OCI-LY1 (cell line): ENCODE data around the gene IDH1.

Source experiments
- H2AFZ ChIP-seq: fragments of 200-600 bp; sonication (generic), shearing (Covaris generic); 2 replicates; pipeline ENCODE4 v1.6.0; 2014; ENCODE audit warnings: antibody characterized with exemption, mild to moderate bottlenecking, low read length
- H3F3A ChIP-seq: fragments of 200-600 bp; sonication (generic), shearing (Covaris generic); 2 replicates; pipeline ENCODE4 v1.6.0; 2014; ENCODE audit warnings: mild to moderate bottlenecking, antibody characterized with exemption, low read length, moderate library complexity; ENCODE audit not compliant: insufficient read depth
- H3K27ac ChIP-seq: fragments of 200-600 bp; sonication (generic); 2 replicates; pipeline ENCODE4 v1.5.1; 2014; ENCODE audit warnings: low read length, mixed run types, mild to moderate bottlenecking, low read depth; ENCODE audit not compliant: poor library complexity, severe bottlenecking
- H3K27me3 ChIP-seq: fragments of 200-600 bp; sonication (generic); 2 replicates; pipeline ENCODE4 v1.6.0; 2014; ENCODE audit warnings: antibody characterized with exemption, mild to moderate bottlenecking, low read length, moderate library complexity; ENCODE audit not compliant: insufficient read depth
- H3K36me3 ChIP-seq: fragments of 200-600 bp; sonication (generic); 2 replicates; pipeline ENCODE4 v1.6.1; 2014; ENCODE audit warnings: mild to moderate bottlenecking, antibody characterized with exemption, low read length, moderate library complexity, mixed read lengths; ENCODE audit not compliant: insufficient read depth
- H3K4me1 ChIP-seq: fragments of 200-600 bp; sonication (generic); 2 replicates; pipeline ENCODE4 v1.5.1; 2014; ENCODE audit warnings: mild to moderate bottlenecking, low read length, moderate library complexity; ENCODE audit not compliant: insufficient read depth, severe bottlenecking
- H3K4me2 ChIP-seq: fragments of 200-600 bp; sonication (generic), shearing (Covaris generic); 2 replicates; pipeline ENCODE4 v1.6.1; 2014; ENCODE audit warnings: low read length
- H3K4me3 ChIP-seq: fragments of 200-600 bp; sonication (generic); 2 replicates; pipeline ENCODE4 v1.5.1; 2014; ENCODE audit warnings: low read length, low read depth, mild to moderate bottlenecking, mixed read lengths; ENCODE audit not compliant: poor library complexity, severe bottlenecking
- H3K79me2 ChIP-seq: fragments of 200-600 bp; shearing (Covaris generic); 2 replicates; pipeline ENCODE4 v1.6.1; 2016; ENCODE audit warnings: mixed run types, low read length, mixed read lengths; ENCODE audit not compliant: insufficient read depth
- H3K9ac ChIP-seq: fragments of 200-600 bp; sonication (generic), shearing (Covaris generic); 2 replicates; pipeline ENCODE4 v1.6.1; 2014; ENCODE audit warnings: mild to moderate bottlenecking, low read length, mixed read lengths
- H3K9me2 ChIP-seq: fragments of 200-600 bp; sonication (generic), shearing (Covaris generic); 2 replicates; pipeline ENCODE4 v1.6.1; 2014; ENCODE audit warnings: low read depth, mild to moderate bottlenecking, low read length, mixed read lengths
- H3K9me3 ChIP-seq: fragments of 200-600 bp; shearing (Covaris generic); 2 replicates; pipeline ENCODE4 v1.6.1; 2014; ENCODE audit warnings: low read length, mixed read lengths
- H4K20me1 ChIP-seq: fragments of 200-600 bp; sonication (generic), shearing (Covaris generic); 2 replicates; pipeline ENCODE4 v1.6.0; 2016; ENCODE audit warnings: mild to moderate bottlenecking, low read length; ENCODE audit not compliant: insufficient read depth
- CTCF ChIP-seq: fragments of 200-600 bp; sonication (generic), shearing (Covaris generic); IDR thresholded peaks from 2 replicates; pipeline ENCODE4 v1.5.1; 2017; ENCODE audit warnings: mild to moderate bottlenecking, antibody characterized with exemption, low read length, moderate library complexity, mixed read lengths
- EZH2 ChIP-seq: fragments of 200-600 bp; sonication (generic), shearing (Covaris generic); IDR thresholded peaks from 2 replicates; pipeline ENCODE4 v1.8.0; 2017; ENCODE audit warnings: borderline replicate concordance, mixed run types, mild to moderate bottlenecking, antibody characterized with exemption, low read length, moderate library complexity, mixed read lengths

IDH1 gene

GRCh38 chr2:208280234-208280633, 25.4 kb upstream of the IDH1 start:
- H3K79me2 ChIP-seq, result no peaks in the 10 kb centered on the region
- H3K36me3 ChIP-seq, result peaks cover 90% of the 10 kb centered on the region
- H2AFZ ChIP-seq, result no peak overlapping the region
- no peaks in the 10 kb centered on the region for H3K9me2 ChIP-seq
- no peak for TF ChIP-seq EZH2
- no peak for TF ChIP-seq CTCF
- H3K9me3 ChIP-seq, result no peaks in the 10 kb centered on the region
- H4K20me1 ChIP-seq, result no peaks in the 10 kb centered on the region
- no peak overlapping the region for H3K9ac ChIP-seq
- H3K4me3 ChIP-seq, result no peak overlapping the region
- no peaks in the 10 kb centered on the region for H3K27me3 ChIP-seq
- H3F3A ChIP-seq, result no peaks in the 10 kb centered on the region
- no peak overlapping the region for H3K4me2 ChIP-seq
- H3K27ac ChIP-seq, result no peak overlapping the region
- H3K4me1 ChIP-seq, result no peaks in the 10 kb centered on the region

GRCh38 chr2:208279236-208279635, 24.4 kb upstream of the IDH1 start:
- H4K20me1 ChIP-seq, result no peaks in the 10 kb centered on the region

GRCh38 chr2:208278549-208278948, 23.7 kb upstream of the IDH1 start:
- no peak overlapping the region for H2AFZ ChIP-seq
- no peaks in the 10 kb centered on the region for H3K9me2 ChIP-seq
- no peaks in the 10 kb centered on the region for H3K27me3 ChIP-seq

More at GRCh38 chr2:208279236-208279635, 24.4 kb upstream of the IDH1 start:
- H3K9ac ChIP-seq, result no peak overlapping the region
- no peaks in the 10 kb centered on the region for H3F3A ChIP-seq
- H2AFZ ChIP-seq, result no peak overlapping the region
- H3K4me2 ChIP-seq, result no peak overlapping the region
- no peaks in the 10 kb centered on the region for H3K9me3 ChIP-seq
- no peak for TF ChIP-seq EZH2
- no peaks in the 10 kb centered on the region for H3K79me2 ChIP-seq
- H3K27me3 ChIP-seq, result no peaks in the 10 kb centered on the region
- H3K4me3 ChIP-seq, result no peak overlapping the region
- no peaks in the 10 kb centered on the region for H3K4me1 ChIP-seq
- peaks cover 98% of the 10 kb centered on the region for H3K36me3 ChIP-seq
- H3K27ac ChIP-seq, result no peak overlapping the region
- no peaks in the 10 kb centered on the region for H3K9me2 ChIP-seq

GRCh38 chr2:208274748-208275147, 19.9 kb upstream of the IDH1 start:
- Histone ChIP-seq H3K4me1 (no peaks in the 10 kb centered on the region), H3K27me3 (no peaks in the 10 kb centered on the region), H3K4me3 (no peak overlapping the region), H3K9me2 (no peaks in the 10 kb centered on the region), H2AFZ (no peak overlapping the region), H4K20me1 (no peaks in the 10 kb centered on the region), H3K27ac (no peak overlapping the region), H3F3A (no peaks in the 10 kb centered on the region), H3K9ac (no peak overlapping the region), H3K4me2 (no peak overlapping the region), H3K9me3 (no peaks in the 10 kb centered on the region), H3K79me2 (peaks cover 4% of the 10 kb centered on the region; the same call in 1 of the 2 replicates), H3K36me3 (peaks cover 82% of the 10 kb centered on the region)
- no peak for TF ChIP-seq CTCF
- no peak for TF ChIP-seq EZH2

More at GRCh38 chr2:208278549-208278948, 23.7 kb upstream of the IDH1 start:
- H4K20me1 ChIP-seq, result no peaks in the 10 kb centered on the region
- H3K4me3 ChIP-seq, result no peak overlapping the region
- no peak overlapping the region for H3K9ac ChIP-seq
- no peaks in the 10 kb centered on the region for H3K79me2 ChIP-seq
- H3K9me3 ChIP-seq, result no peaks in the 10 kb centered on the region
- peaks cover 99% of the 10 kb centered on the region for H3K36me3 ChIP-seq
- H3K4me2 ChIP-seq, result no peak overlapping the region
- H3K4me1 ChIP-seq, result no peaks in the 10 kb centered on the region
- no peak for TF ChIP-seq EZH2
- no peaks in the 10 kb centered on the region for H3F3A ChIP-seq
- no peak overlapping the region for H3K27ac ChIP-seq
